NCI-H748 treated with DMSO at 0.1 percent for 48 hours (cell line): ENCODE measurements around the gene RAB34.
"Not testable (repeated sequence)": the region's sequence is repeated elsewhere in the genome, so short reads cannot be mapped to it uniquely, and the experiment has no call there.

ENCODE experiments used
- DNase-seq: peaks from one replicate; lab custom pipeline; 2025; lab: John Stamatoyannopoulos, UW

Gene RAB34

GRCh38 chr17:28746611-28747050 lies 29.0 kb upstream of the RAB34 start:
- DNase-seq, result no peak

GRCh38 chr17:28745786-28746411 lies 28.2 kb upstream of the RAB34 start:
- no peak for DNase-seq

- DNase-seq, result peak; percentile 70
These were observed 27.5 kb upstream of the RAB34 start for GRCh38 chr17:28744972-28745785.

GRCh38 chr17:28744104-28744971 lies 26.7 kb upstream of the RAB34 start:
- DNase-seq, result no peak

DNA sequence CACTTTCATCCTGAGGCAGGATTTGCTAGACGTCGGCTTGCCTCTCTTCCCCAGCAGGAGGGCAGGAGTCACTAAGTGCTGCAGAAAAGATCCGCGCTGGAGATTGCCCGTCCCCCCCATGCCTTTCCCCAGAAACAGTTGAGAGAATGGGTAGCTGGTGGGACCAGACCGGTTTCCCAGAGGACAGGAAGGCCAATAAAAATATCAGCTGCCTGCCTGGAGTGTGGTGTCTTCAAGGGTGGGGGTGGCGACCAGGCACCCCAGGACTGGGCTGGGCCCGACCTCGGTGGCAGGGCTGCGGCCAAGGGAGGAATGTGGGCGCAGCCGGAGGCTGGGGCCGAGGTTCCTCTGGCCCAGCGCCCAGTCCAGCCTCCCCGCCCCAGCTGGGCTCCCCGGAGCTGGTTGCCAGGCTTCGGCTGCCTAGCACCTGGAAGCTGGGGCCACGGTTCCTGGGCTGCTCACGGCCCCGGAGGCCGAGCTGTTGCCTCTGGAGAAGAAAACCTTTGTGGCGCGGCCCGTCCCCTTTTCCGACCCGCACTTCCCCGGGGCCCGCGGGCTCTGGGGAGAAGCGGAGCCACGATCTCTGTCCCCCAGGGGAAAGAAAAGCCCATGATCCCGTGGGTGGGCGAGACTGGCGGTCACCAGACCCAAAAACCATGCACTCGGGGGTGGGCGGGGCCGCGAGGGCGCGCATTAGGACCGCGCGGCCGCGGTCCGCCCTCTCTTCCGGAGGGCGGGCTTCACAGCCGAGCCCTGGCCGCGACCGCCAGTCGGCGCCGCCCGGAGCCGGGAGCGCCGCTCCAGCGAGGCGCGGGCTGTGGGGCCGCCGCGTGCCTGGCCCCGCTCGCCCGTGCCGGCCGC lies 25.8 kb upstream of the RAB34 start, which contains the start of gene TRAF4:
Gene TRAF4, plus strand, starts transcription at position 769 of the 861 bp plus-strand sequence. CDS start 102 bp downstream, outside the sequence.
- peak; percentile 80 for DNase-seq

- DNase-seq, result no peak
These were observed 24.0 kb upstream of the RAB34 start for GRCh38 chr17:28741358-28742349.

- DNase-seq, result no peak
These were observed 23.0 kb upstream of the RAB34 start for GRCh38 chr17:28740406-28741357.

DNA sequence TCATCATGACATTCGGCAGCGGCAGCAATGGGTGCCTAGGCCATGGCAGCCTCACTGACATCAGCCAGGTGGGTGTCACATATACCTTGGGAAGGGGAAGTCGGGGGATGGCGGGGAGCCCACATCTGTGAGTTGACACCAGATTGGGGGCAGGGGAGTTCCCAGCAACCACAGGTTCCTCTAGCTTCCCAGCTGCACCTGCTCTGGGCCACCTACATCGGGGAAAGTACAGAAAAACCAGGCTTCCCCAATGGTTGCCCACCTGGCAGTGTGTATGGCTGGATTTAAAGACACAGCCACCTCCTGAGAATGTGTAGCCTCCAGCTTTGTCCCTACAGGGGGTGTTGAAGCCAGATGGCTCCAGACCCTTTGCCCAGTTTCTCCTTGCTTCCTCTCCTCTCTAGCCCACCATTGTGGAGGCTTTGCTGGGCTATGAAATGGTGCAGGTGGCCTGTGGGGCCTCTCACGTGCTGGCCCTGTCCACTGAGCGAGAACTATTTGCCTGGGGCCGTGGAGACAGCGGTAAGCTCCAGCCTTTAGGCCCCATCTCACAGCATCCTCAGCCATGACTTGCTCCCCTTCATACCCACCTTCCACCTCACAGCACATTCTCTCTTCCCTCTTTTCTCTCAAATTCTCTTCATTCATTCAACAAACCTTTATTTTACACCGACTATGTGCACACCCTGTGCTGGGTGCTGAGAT lies 21.2 kb upstream of the RAB34 start:
- no peak for DNase-seq

DNA sequence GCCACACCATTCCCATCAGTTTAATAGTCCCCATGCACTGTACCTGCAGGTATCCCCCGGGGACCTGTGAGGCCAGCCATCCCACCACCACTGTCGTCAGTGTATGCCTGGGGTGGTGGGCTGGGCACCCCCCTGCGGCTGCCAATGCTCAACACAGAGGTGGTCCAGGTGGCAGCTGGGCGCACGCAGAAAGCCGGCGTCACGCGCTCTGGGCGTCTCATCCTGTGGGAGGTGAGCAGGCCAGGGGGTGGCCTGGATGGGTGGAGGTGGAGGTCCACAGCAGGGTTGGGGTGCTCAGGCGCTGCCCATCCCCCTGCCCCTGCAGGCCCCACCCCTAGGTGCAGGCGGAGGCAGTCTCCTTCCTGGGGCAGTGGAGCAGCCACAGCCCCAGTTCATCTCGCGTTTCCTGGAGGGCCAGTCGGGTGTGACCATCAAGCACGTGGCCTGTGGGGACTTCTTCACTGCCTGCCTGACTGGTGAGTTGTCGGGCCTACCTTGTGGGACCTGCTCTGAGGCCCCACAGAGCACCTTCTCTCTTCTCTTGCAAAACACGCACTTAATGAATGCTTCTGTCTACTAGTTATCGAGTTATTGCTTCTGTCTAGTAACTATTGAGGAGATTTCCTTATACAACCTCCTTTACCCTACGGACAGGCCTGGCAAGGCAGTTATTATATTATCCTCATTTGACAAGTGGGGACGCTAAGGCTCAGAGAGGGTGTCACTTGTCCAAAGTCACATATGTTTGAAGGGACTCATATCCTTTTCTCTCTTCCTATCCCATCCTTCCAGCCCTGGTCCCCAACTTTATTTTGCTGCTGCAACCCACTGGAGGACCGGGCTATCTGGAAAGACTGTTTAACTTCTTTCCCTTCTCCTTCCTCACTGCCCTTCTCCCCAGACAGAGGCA lies 20.4 kb upstream of the RAB34 start:
- DNase-seq, result no peak

GRCh38 chr17:28737316-28737715 lies 19.6 kb upstream of the RAB34 start:
- no peak for DNase-seq

DNA sequence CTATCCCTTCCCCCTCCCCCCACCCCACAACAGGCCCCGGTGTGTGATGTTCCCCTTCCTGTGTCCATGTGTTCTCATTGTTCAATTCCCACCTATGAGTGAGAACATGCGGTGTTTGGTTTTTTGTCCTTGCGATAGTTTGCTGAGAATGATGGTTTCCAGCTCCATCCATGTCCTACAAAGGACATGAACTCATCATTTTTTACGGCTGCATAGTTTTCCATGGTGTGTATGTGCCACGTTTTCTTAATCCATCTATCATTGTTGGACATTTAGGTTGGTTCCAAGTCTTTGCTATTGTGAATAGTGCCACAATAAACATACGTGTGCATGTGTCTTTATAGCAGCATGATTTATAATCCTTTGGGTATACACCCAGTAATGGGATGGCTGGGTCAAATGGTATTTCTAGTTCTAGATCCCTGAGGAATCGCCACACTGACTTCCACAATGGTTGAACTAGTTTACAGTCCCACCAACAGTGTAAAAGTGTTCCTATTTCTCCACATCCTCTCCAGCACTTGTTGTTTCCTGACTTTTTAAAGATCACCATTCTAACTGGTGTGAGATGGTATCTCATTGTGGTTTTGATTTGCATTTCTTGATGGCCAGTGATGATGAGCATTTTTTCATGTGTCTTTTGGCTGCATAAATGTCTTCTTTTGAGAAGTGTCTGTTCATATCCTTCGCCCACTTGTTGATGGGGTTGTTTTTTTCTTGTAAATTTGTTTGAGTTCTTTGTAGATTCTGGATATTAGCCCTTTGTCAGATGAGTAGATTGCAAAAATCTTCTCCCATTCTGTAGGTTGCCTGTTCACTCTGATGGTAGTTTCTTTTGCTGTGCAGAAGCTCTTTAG lies 18.5 kb upstream of the RAB34 start:
- DNase-seq, result not testable (repeated sequence)

- no peak for DNase-seq
These were observed 17.6 kb upstream of the RAB34 start for GRCh38 chr17:28735242-28735722.

- DNase-seq, result no peak
These were observed 17.1 kb upstream of the RAB34 start for GRCh38 chr17:28734712-28735241.

DNA sequence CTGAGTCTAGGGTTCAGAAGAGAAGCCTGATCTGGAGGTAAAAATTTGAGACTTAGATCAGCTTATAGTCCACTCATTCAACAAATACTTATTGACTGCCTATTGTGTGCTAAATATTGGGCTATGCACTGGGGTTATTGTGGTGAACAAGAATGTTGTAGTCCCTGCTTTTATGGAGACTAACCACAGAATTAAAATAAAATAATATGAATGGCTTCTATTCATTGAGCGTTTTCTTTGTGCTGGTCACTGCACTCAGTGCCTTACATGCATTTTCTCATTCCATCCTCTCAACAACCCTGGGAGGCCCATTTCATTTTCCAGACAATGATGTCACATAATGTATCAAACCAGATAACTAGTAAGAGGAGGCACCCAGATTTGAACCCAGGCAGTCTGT lies 15.7 kb upstream of the RAB34 start:
- DNase-seq, result no peak

DNA sequence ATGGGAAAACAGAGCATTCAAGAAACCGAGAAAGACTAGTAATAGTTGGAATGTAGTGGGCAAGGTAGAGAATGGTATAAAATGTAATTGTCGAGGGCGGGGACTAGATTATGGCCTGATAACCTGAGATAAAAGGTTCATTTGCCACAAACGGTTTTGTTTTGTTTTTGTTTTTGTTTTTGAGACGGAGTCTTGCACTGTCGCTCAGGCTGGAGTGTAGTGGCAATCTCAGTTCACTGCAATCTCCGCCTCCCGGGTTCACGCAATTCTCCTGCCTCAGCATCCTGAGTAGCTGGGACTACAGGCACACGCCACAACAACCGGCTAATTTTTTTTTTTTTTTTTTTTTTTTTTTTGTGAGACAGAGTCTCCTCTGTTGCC lies 12.3 kb upstream of the RAB34 start:
- no peak for DNase-seq
